K562 (cell line): ENCODE data around the gene SCRN2. TPM values are rescaled to one million over a fixed set of nuclear protein-coding genes. Genes with fewer than 3 reads are reported as not detected.

Experiments
- ATAC-seq: fragments of 200-7000 bp; cut with Tn5 transposase; 3 replicates; pipeline ENCODE4 v1.9.1; 2020; ENCODE audit warnings: moderate library complexity
- BruUV-seq: library from RNA; stranded (reverse); fragments of 400-500 nt; replicated peaks from 2 replicates; lab custom pipeline; 2021; lab: Mats Ljungman, UMichigan
- CTCF ChIA-PET: fragments of 300-600 bp; formaldehyde crosslinking; extraction: SDS; loops from one replicate; lab custom pipeline; 2021; ENCODE audit warnings: low intra/inter-chr PET ratio; lab: Yijun Ruan, JAX
- POLR2A ChIA-PET: fragments of 300-600, 350-650 bp; sonication (Branson Sonifier 250); formaldehyde crosslinking; extraction: SDS; loops from one replicate; lab custom pipeline; 2021; ENCODE audit warnings: antibody characterized with exemption, inconsistent platforms; lab: Yijun Ruan, JAX
- DNase-seq, 4 experiments: peaks; one replicate each; pipeline versions ENCODE4 v3.0.0 to v3.0.0-alpha.2; 2011 to 2018; ENCODE audit warnings: low spot score in 3 of 4, mixed read lengths in 3 of 4; ENCODE audit errors: extremely low read depth in 1 of 4
- FAIRE-seq: peaks from 2 replicates; lab custom pipeline; 2011; peaks lifted over from hg19 to GRCh38; lab: Jason Lieb, UNC
- H2AFZ ChIP-seq: 2 replicates; pipeline ENCODE4 v1.6.0; 2011; ENCODE audit warnings: low read depth, low read length, control low read depth, inconsistent platforms
- H3K27ac ChIP-seq: fragments of 200-600 bp; 3 replicates; pipeline ENCODE4 v1.8.0; 2011; ENCODE audit warnings: low read depth, mild to moderate bottlenecking, control low read depth, inconsistent platforms, low read length, moderate library complexity, mixed read lengths; ENCODE audit errors: extremely low read depth
- H3K27me3 ChIP-seq, 2 experiments: fragments of 300-600 bp in 1 of 2; 2 replicates in 1 of 2; 3 replicates in 1 of 2; pipeline versions ENCODE4 v1.6.0 to v1.8.0; 2011; ENCODE audit warnings: inconsistent platforms in 2 of 2, low read length in 2 of 2, mild to moderate bottlenecking in 1 of 2, mixed read lengths in 1 of 2, moderate library complexity in 1 of 2; ENCODE audit not compliant: control insufficient read depth in 2 of 2, insufficient read depth in 2 of 2
- H3K36me3 ChIP-seq: fragments of 300-600 bp; 3 replicates; pipeline ENCODE4 v1.8.0; 2011; ENCODE audit warnings: mild to moderate bottlenecking, low read length, inconsistent platforms; ENCODE audit not compliant: control insufficient read depth, insufficient read depth
- H3K4me1 ChIP-seq, 2 experiments: fragments of 200-600 bp in 1 of 2; replicated peaks in 1 of 2; 2 replicates in 1 of 2; 3 replicates in 1 of 2; pipeline versions ENCODE4 v1.5.1 to v1.8.0; 2011; ENCODE audit warnings: inconsistent platforms in 2 of 2, low read length in 2 of 2, mild to moderate bottlenecking in 1 of 2, mixed read lengths in 1 of 2, moderate library complexity in 1 of 2; ENCODE audit not compliant: control insufficient read depth in 2 of 2, insufficient read depth in 2 of 2
- H3K4me2 ChIP-seq: 2 replicates; pipeline ENCODE4 v1.6.1; 2011; ENCODE audit warnings: low read length, control low read depth, inconsistent platforms, mixed read lengths; ENCODE audit not compliant: insufficient read depth
- H3K4me3 ChIP-seq: fragments of 200-600 bp; sonication (generic), shearing (Covaris generic); 2 replicates; pipeline ENCODE4 v1.5.1; 2016; ENCODE audit warnings: control low read depth, inconsistent platforms
- H3K79me2 ChIP-seq: fragments of 200-600 bp; 3 replicates; pipeline ENCODE4 v1.8.0; 2011; ENCODE audit warnings: low read length, inconsistent platforms; ENCODE audit not compliant: control insufficient read depth, insufficient read depth
- H3K9ac ChIP-seq, 2 experiments: 2 replicates each; pipeline versions ENCODE4 v1.6.0 to v1.6.1; 2011; ENCODE audit warnings: low read depth in 2 of 2, low read length in 2 of 2, control low read depth in 1 of 2, inconsistent platforms in 1 of 2, mild to moderate bottlenecking in 1 of 2, mixed read lengths in 1 of 2; ENCODE audit not compliant: insufficient read depth in 1 of 2
- H3K9me1 ChIP-seq: one replicate; pipeline ENCODE4 v1.6.0; 2011; ENCODE audit warnings: inconsistent platforms, mild to moderate bottlenecking, low read length, moderate library complexity; ENCODE audit not compliant: control insufficient read depth, insufficient read depth
- H3K9me3 ChIP-seq: replicated peaks from 2 replicates; pipeline ENCODE4 v1.5.1; 2011; ENCODE audit warnings: low read depth, low read length, inconsistent platforms; ENCODE audit not compliant: control insufficient read depth, insufficient read depth
- H4K20me1 ChIP-seq: replicated peaks from 2 replicates; pipeline ENCODE4 v1.6.1; 2011; ENCODE audit warnings: low read length, inconsistent platforms, mixed read lengths; ENCODE audit not compliant: control insufficient read depth, insufficient read depth
- CTBP1 ChIP-seq: fragments of 450-650 bp; IDR thresholded peaks from 2 replicates; pipeline ENCODE4 v1.6.1; 2016; ENCODE audit warnings: borderline replicate concordance
- HDGF ChIP-seq: fragments of 450-650 bp; IDR thresholded peaks from 2 replicates; pipeline ENCODE4 v1.6.1; 2016
- MYC ChIP-seq, 2 experiments: fragments of 250-450 bp in 1 of 2; sonication (Bioruptor Pico) in 1 of 2; IDR thresholded peaks; 2 replicates each; pipeline versions ENCODE4 v1.5.1 to v1.6.1; 2012 to 2021; ENCODE audit warnings: low read depth in 2 of 2, borderline replicate concordance in 1 of 2, improper control_type of control experiment in 1 of 2, low read length in 1 of 2, mild to moderate bottlenecking in 1 of 2, moderate library complexity in 1 of 2
- OTX1 ChIP-seq: fragments of 450-650 bp; formaldehyde crosslinking; IDR thresholded peaks from 2 replicates; pipeline ENCODE4 v1.4.0; 2022; ENCODE audit warnings: mild to moderate bottlenecking
- PCBP1 ChIP-seq: fragments of 200-400 bp; formaldehyde crosslinking; IDR thresholded peaks from 2 replicates; pipeline ENCODE4 v1.6.1; 2018; ENCODE audit warnings: mild to moderate bottlenecking, low read depth, low read length; ENCODE audit not compliant: poor library complexity, severe bottlenecking
- RBFOX2 ChIP-seq: fragments of 200-400 bp; formaldehyde crosslinking; IDR thresholded peaks from 2 replicates; pipeline ENCODE4 v1.6.1; 2017; ENCODE audit warnings: low read depth, mild to moderate bottlenecking, low read length, moderate library complexity
- RCOR1 ChIP-seq, 2 experiments: IDR thresholded peaks; 2 replicates each; pipeline ENCODE4 v1.6.1; 2012; ENCODE audit warnings: low read depth in 2 of 2, low read length in 2 of 2, borderline replicate concordance in 1 of 2, improper control_type of control experiment in 1 of 2
- TAL1 ChIP-seq: fragments of 450-650 bp; IDR thresholded peaks from 2 replicates; pipeline ENCODE4 v1.6.1; 2016; ENCODE audit warnings: mild to moderate bottlenecking
- THRA ChIP-seq: fragments of 450-650 bp; IDR thresholded peaks from 2 replicates; pipeline ENCODE4 v1.6.1; 2017; ENCODE audit warnings: mild to moderate bottlenecking, moderate library complexity
- ZNF263 ChIP-seq: sonication (generic); formaldehyde crosslinking; IDR thresholded peaks from 2 replicates; pipeline ENCODE4 v1.8.0; 2022; ENCODE audit warnings: mild to moderate bottlenecking, missing genetic modification reagents, borderline replicate concordance
- ZNF644 ChIP-seq: fragments of 200-800 bp; sonication (Bioruptor generic); IDR thresholded peaks from 2 replicates; pipeline ENCODE4 v1.6.1; 2016; ENCODE audit warnings: low read depth, missing genetic modification characterization, missing compliant biosample characterization
- WGBS: fragments of 100-300 bp; shearing (Covaris generic); methylation state at CpG from one replicate; pipeline ENCODE4 v1.1.6; 2016; ENCODE audit warnings: low coverage, mixed read lengths; ENCODE audit not compliant: insufficient coverage; ENCODE audit errors: missing lambda C conversion rate; 5-methylcytosine and 5-hydroxymethylcytosine counted together
- in situ Hi-C: fragments of 300-500 bp; cut with MboI; formaldehyde crosslinking; loops from 4 replicates; pipeline ENCODE4 v1.15.0; 2018; ENCODE audit warnings: inconsistent platforms, mixed read lengths
- intact Hi-C: fragments of 100-400 bp; cut with micrococcal nuclease; formaldehyde crosslinking; loops from 2 replicates; pipeline ENCODE4 v1.14.2; 2022
- polyA plus RNA-seq, 8 experiments: library from polyadenylated mRNA; depleted of rRNA in 4 of 8; stranded (reverse) in 5 of 8; unstranded in 3 of 8; fragments of >200 nt; fragmentation: Nextera tagmentation in 2 of 8; fragmentation: Illumina TruSeq in 1 of 8; extraction: Ambion mirVana in 2 of 8; extraction: Trizol in 1 of 8; gene quantifications; 2 replicates each; pipeline versions ENCODE4 v1.2.1 to v1.2.3, GENCODE V29; 2011 to 2014; ENCODE audit warnings: inconsistent platforms in 1 of 8, missing spikeins in 1 of 8
- total RNA-seq, 7 experiments: library from RNA; depleted of rRNA in 6 of 7; stranded (reverse); fragments of >200 nt in 6 of 7; fragmentation: Illumina TruSeq in 2 of 7; extraction: Trizol in 2 of 7; gene quantifications; 2 replicates each; pipeline versions ENCODE4 v1.2.1 to v1.2.3, GENCODE V29; 2011 to 2021; ENCODE audit warnings: low replicate concordance in 1 of 7

The SCRN2 gene
- total and polyA plus RNA-seq, 9 of the 15 experiments (the other 6 are each of a cell fraction or from before 2014, with no cell fraction given): 0.25 to 32.9 (median 13.6) TPM

- TF ChIP-seq MYC (IDR thresholded peaks at IDR 0.05; ENCODE audit: low read depth, low read length): peak; percentile 24; the same call in 1 of the 2 replicates
- no peak for TF ChIP-seq MYC (CRISPR knock-in tag; IDR thresholded peaks at IDR 0.05; ENCODE audit: borderline replicate concordance, low read depth)
- no peak for TF ChIP-seq THRA
- TF ChIP-seq ZNF644 (tag): no peak
- no peak for TF ChIP-seq TAL1
- no peak for TF ChIP-seq HDGF
- TF ChIP-seq RCOR1 (IDR thresholded peaks at IDR 0.05; ENCODE audit: borderline replicate concordance in 1 of 2, low read depth in 2 of 2, low read length in 2 of 2): peak in 1 of 2 experiments; percentile 58; a peak in 2 of 4 replicates
These were observed 3.2 kb upstream of the SCRN2 start (continued) for GRCh38 chr17:47844227-47844626.

- H3K9me3 ChIP-seq: no peaks in the 10 kb centered on the region
- intact Hi-C loops (loop anchor here (1.0 to 10.0 kb wide), 2 partner anchors 47 to 291 kb away; no protein-coding TSS in a partner anchor), in situ Hi-C loops (loop anchor here (5.0 kb wide), 2 partner anchors 49 to 174 kb away; no protein-coding TSS in a partner anchor)
- ATAC-seq (no peak), DNase-seq (no peak), FAIRE-seq (no peak)
- H3K9ac ChIP-seq: peak overlapping the region in 1 of 2 experiments; percentile 21; a peak in 2 of 4 replicates
- no peaks in the 10 kb centered on the region for H3K9me1 ChIP-seq
- H3K4me1 ChIP-seq: peaks cover 33 to 59% of the 10 kb centered on the region in 2 experiments
- no TSS peak for BruUV-seq
- H3K27ac ChIP-seq: no peak overlapping the region
- ChIA-PET POLR2A (interaction anchor here (0.7 to 2.6 kb wide), 5 partner anchors 41 to 88 kb away, joined by 3 to 18 read pairs (median 5); partner anchors contain the start of gene SP2), CTCF (interaction anchor here (2.4 to 5.9 kb wide), 3 partner anchors 46 to 175 kb away, joined by 10 to 171 read pairs (median 26); no protein-coding TSS in a partner anchor)
- H3K4me3 ChIP-seq: no peak overlapping the region
- no peaks in the 10 kb centered on the region for H3K27me3 ChIP-seq
- H2AFZ ChIP-seq: no peak overlapping the region
- peaks cover 12% of the 10 kb centered on the region for H3K79me2 ChIP-seq
- H4K20me1 ChIP-seq: no peaks in the 10 kb centered on the region
- WGBS: 46% methylated on average over 6 of the region's 6 CpGs
- no peak overlapping the region for H3K4me2 ChIP-seq
- peak; percentile 50; the same call in 1 of the 2 replicates for TF ChIP-seq ZNF263 (CRISPR knock-in tag)
- TF ChIP-seq CTBP1: 0 out of 2 replicates have a peak, but pooled peaks have one; percentile 3
- no peak for TF ChIP-seq PCBP1
- TF ChIP-seq OTX1 (CRISPR knock-in tag): no peak
- TF ChIP-seq RBFOX2: no peak
- peaks cover 9% of the 10 kb centered on the region; the same call in 2 of the 3 replicates for H3K36me3 ChIP-seq
These were observed 2.3 kb upstream of the SCRN2 start for GRCh38 chr17:47843391-47843730.
